GM23248 (cell line): ENCODE data around the gene SETD6.

ENCODE experiments used
- EZH2 ChIP-seq: fragments of 200-600 bp; sonication (generic); IDR thresholded peaks from 2 replicates; pipeline ENCODE4 v1.6.1; 2018; ENCODE audit warnings: antibody characterized with exemption, mild to moderate bottlenecking; ENCODE audit not compliant: insufficient read depth, poor library complexity, severe bottlenecking
- EZH2phosphoT487 ChIP-seq: fragments of 200-600 bp; sonication (generic); IDR thresholded peaks from 2 replicates; pipeline ENCODE4 v1.6.1; 2018; ENCODE audit warnings: antibody characterized with exemption, moderate library complexity, mild to moderate bottlenecking, low read depth; ENCODE audit not compliant: insufficient read depth

DNA sequence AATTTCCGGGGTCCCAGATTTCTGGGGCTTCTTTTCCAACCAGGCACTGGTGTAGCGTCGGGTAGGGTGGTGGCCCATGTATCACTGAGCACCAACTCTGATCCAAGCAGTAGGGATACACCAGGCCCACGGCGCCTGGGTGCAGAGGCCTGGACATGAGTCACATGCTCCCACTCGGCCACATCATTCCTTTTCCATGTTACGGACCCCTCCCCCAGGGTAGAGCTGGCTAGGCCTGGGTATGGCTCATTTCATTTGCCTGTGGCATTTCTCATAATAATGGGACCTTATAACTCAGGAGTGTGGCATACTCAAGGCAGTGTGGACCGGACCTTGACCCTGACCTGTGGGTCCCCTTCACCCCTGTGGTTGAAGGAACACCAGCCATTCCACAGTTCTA is 33.4 kb upstream of the SETD6 start:
- no peak for TF ChIP-seq EZH2phosphoT487
- TF ChIP-seq EZH2 = no peak
